GM21619 (cell line): ENCODE results near the gene C1R.
"Not testable (repeated sequence)": the region's sequence is repeated elsewhere in the genome, so short reads cannot be mapped to it uniquely, and the experiment has no call there.

Experiments
- ATAC-seq: cut with Tn5 transposase; IDR thresholded peaks from one replicate; pipeline ENCODE4 v1.9.1; 2021; ENCODE audit not compliant: unreplicated experiment

Gene C1R

DNA sequence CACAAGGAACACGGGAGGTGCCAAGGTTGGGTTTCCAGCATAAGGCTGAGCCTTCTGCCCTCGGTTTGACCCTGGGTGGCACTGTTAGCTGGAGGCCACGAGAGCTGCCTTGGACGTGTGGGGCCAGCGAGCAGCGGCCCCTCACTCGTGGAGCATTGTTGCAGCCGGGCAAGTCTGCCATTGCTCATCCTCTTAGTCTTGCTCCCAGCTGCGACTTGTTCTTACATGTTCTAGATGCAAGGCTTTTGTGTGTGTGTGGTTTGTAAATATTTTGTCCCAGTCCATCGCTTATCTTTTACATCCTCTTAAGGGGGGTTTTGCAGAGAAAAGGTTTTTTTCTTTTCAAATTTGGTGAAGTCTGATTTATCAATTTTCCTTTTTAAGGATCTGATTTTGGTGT lies 52.8 kb downstream of the C1R start:
- no peak for ATAC-seq

DNA sequence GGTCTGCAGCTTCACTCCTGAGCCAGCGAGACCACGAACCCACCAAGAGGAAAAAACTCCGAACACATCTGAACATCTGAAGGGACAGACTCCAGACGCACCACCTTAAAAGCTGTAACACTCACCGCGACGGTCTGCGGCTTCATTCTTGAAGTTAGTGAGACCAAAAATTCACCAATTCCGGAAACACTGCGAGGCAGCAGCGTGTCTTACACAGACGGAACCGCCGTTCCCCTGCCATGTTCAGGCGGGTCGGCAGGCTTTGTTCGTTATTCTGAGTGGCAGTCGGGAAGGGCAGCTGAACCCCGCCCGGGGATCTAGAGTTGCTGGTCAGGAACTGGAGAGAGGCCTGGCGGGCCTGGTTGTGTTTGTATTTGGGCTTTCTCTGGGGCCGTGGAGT lies 53.7 kb downstream of the C1R start:
- no peak for ATAC-seq

DNA sequence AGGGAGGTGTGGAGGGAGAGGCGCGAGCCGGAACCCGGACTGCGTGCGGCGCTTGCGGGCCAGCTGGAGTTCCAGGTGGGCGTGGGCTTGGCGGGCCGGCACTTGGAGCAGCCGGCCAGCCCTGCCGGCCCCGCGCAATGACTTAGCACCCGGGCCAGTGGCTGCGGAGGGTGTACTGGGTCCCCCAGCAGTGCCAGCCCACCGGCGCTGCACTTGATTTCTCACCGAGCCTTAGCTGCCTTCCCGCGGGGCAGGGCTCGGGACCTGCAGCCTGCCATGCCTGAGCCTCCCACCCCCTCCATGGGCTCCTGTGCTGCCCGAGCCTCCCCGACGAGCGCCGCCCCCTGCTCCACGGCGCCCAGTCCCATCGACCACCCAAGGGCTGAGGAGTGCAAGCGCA lies 54.8 kb downstream of the C1R start:
- not testable (repeated sequence) for ATAC-seq

DNA sequence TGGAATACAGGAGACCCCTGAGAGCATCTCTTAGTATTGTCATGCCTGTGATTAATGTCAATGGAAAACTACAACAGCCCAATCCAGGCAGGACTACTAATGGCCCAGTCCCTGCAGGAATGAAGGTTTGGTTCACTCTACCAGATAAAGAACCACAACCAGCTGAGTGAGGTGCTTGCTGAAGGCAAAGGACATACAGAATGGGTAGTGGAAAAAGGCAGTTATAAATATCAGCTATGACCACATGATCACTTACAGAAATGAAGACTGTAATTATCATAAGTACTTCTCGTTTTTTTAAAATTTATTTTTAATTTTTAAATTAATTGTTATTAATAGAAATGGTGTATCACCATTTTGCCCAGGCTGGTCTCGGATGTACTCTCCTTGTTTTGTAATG lies 56.8 kb downstream of the C1R start:
- no peak for ATAC-seq

DNA sequence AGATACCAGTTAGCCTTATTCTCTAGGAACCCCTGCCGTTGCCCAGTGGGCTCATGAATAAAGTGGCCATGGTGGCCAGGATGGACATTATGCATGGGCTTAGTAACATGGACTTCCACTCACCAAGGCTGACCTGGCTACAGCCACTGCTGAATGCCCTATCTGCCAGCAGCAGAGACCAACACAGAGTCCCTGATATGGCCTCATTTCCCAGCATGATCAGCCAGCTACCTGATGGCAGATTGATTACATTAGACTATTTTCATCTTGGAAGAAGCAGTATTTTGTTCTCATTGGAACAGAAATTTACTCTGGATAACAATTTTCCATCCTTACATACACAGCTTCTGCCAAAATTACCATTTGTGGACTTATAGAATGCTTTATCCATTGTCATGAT lies 57.8 kb downstream of the C1R start:
- ATAC-seq, result no peak

DNA sequence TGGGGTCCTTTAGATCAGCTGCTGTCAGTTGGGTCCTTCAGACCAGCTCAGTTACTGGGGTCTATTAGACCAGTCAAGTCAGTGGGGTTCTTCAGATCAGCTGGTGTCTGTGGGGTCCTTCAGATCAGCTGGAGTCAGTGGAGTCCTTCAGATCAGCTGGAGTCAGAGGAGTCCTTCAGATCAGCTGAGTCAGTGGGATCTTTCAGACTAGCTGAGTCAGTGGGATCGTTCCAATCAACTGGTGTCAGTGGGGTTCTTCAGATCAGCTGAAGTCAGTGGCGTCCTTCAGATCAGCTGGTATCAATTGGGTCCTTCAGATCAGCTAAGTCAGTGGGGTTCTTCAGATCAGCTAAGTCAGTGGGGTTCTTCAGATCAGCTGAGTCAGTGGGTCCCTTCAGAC lies 59.3 kb downstream of the C1R start:
- ATAC-seq, result no peak

DNA sequence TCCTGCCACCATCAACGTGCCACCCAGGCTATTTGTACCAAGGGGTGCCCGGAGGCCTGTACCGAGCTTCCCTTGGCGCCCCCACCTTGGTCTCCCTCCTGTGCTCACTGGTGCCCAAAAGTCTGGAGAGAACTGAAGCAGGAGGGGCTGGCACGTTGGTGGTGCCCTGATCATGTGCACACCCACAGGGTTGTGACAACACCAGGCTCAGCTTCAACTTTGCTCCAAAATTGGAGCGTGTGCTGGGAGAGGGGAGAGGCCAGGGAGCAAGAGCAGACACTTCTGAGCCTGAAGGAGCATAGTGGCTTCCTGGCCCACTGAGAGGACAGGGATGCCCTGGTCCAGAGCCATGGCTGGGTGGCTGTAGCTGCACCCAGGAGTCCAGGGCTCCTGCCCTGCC lies 60.9 kb downstream of the C1R start:
- ATAC-seq, result no peak
